HFFc6 (cell line): ENCODE measurements around the gene RNF115. TPM values are rescaled to one million over a fixed set of nuclear protein-coding genes. Genes with fewer than 3 reads are reported as not detected.

ENCODE experiments used
- DNase-seq: peaks from one replicate; pipeline ENCODE4 v3.0.0-alpha.2; 2018
- H3K27ac Mint-ChIP-seq: 2 replicates; pipeline ENCODE4 v1.8.0; 2020; ENCODE audit warnings: mild to moderate bottlenecking, mixed read lengths
- H3K27me3 Mint-ChIP-seq: 2 replicates; pipeline ENCODE4 v1.8.0; 2021; ENCODE audit warnings: mild to moderate bottlenecking, moderate library complexity, mixed read lengths; ENCODE audit not compliant: insufficient read depth
- H3K36me3 Mint-ChIP-seq: 2 replicates; pipeline ENCODE4 v1.8.0; 2021; ENCODE audit warnings: low read depth, mixed read lengths
- H3K4me1 Mint-ChIP-seq: 2 replicates; pipeline ENCODE4 v1.8.0; 2020; ENCODE audit warnings: low read depth, mixed read lengths
- H3K4me3 Mint-ChIP-seq: 2 replicates; pipeline ENCODE4 v1.8.0; 2020; ENCODE audit warnings: mild to moderate bottlenecking, moderate library complexity, mixed read lengths
- H3K9me3 Mint-ChIP-seq: 2 replicates; pipeline ENCODE4 v1.8.0; 2020; ENCODE audit warnings: mild to moderate bottlenecking, mixed read lengths
- CTCF ChIP-seq: fragments of 200-600 bp; sonication (generic); IDR thresholded peaks from 2 replicates; pipeline ENCODE4 v1.5.0; 2021; ENCODE audit warnings: antibody characterized with exemption, mild to moderate bottlenecking
- total RNA-seq, 6 experiments: library from RNA; stranded (reverse); fragmentation: NEBNext Ultra II Directional; extraction: Animal tissue kit (Norgen Biotek cat#: 25700); gene quantifications; 2 replicates in 1 of 6; 3 replicates in 5 of 6; pipeline ENCODE4 v1.2.3, GENCODE V29; 2021

RNF115 gene
- total RNA-seq, 6 experiments from 2014 or later = 14.0 to 23.0 (median 21.2) TPM

- Mint-ChIP-seq H3K27me3 (no peaks in the 10 kb centered on the region; the same call in 1 of the 2 replicates), H3K4me1 (peaks cover 57% of the 10 kb centered on the region), H3K27ac (peak overlapping the region; percentile 70), H3K9me3 (no peaks in the 10 kb centered on the region), H3K4me3 (no peak overlapping the region), H3K36me3 (no peaks in the 10 kb centered on the region)
- DNase-seq = peak; percentile 18
- TF ChIP-seq CTCF = no peak
Measured at GRCh38 chr1:145716641-145717345, 107.1 kb downstream of the RNF115 start.

GRCh38 chr1:145714524-145715111 is 109.3 kb downstream of the RNF115 start:
- no peaks in the 10 kb centered on the region; the same call in 1 of the 2 replicates for H3K27me3 Mint-ChIP-seq
- H3K4me3 Mint-ChIP-seq = no peak overlapping the region
- TF ChIP-seq CTCF = no peak
- no peak overlapping the region for H3K27ac Mint-ChIP-seq
- no peak for DNase-seq
- no peaks in the 10 kb centered on the region for H3K9me3 Mint-ChIP-seq
- peaks cover 8% of the 10 kb centered on the region; the same call in 1 of the 2 replicates for H3K36me3 Mint-ChIP-seq
- peaks cover 51% of the 10 kb centered on the region for H3K4me1 Mint-ChIP-seq

- H3K27ac Mint-ChIP-seq = peak overlapping the region; percentile 4; the same call in 1 of the 2 replicates
- no peak overlapping the region for H3K4me3 Mint-ChIP-seq
- no peaks in the 10 kb centered on the region for H3K9me3 Mint-ChIP-seq
- DNase-seq = no peak
- peaks cover 8% of the 10 kb centered on the region; the same call in 1 of the 2 replicates for H3K36me3 Mint-ChIP-seq
- peaks cover 53% of the 10 kb centered on the region for H3K4me1 Mint-ChIP-seq
- TF ChIP-seq CTCF = no peak
- H3K27me3 Mint-ChIP-seq = no peaks in the 10 kb centered on the region; the same call in 1 of the 2 replicates
Measured at GRCh38 chr1:145711213-145711651, 112.7 kb downstream of the RNF115 start.

GRCh38 chr1:145710291-145711027 is 113.4 kb downstream of the RNF115 start:
- no peak overlapping the region for H3K4me3 Mint-ChIP-seq
- peaks cover 54% of the 10 kb centered on the region for H3K4me1 Mint-ChIP-seq
- no peaks in the 10 kb centered on the region for H3K9me3 Mint-ChIP-seq
- no peak for DNase-seq
- no peak for TF ChIP-seq CTCF
- H3K27ac Mint-ChIP-seq = no peak overlapping the region
- peaks cover 8% of the 10 kb centered on the region; the same call in 1 of the 2 replicates for H3K36me3 Mint-ChIP-seq
- H3K27me3 Mint-ChIP-seq = no peaks in the 10 kb centered on the region; the same call in 1 of the 2 replicates

GRCh38 chr1:145708063-145708462 is 115.8 kb downstream of the RNF115 start:
- H3K4me1 Mint-ChIP-seq = peaks cover 57% of the 10 kb centered on the region
- no peak for TF ChIP-seq CTCF
- H3K27ac Mint-ChIP-seq = peak overlapping the region; percentile 58
- H3K4me3 Mint-ChIP-seq = peak overlapping the region; percentile 40
- peaks cover 8% of the 10 kb centered on the region; the same call in 1 of the 2 replicates for H3K36me3 Mint-ChIP-seq
- no peaks in the 10 kb centered on the region for H3K9me3 Mint-ChIP-seq
- no peaks in the 10 kb centered on the region for H3K27me3 Mint-ChIP-seq
- peak; percentile 48 for DNase-seq
